ENCODE results near the gene INTS7.

DNA sequence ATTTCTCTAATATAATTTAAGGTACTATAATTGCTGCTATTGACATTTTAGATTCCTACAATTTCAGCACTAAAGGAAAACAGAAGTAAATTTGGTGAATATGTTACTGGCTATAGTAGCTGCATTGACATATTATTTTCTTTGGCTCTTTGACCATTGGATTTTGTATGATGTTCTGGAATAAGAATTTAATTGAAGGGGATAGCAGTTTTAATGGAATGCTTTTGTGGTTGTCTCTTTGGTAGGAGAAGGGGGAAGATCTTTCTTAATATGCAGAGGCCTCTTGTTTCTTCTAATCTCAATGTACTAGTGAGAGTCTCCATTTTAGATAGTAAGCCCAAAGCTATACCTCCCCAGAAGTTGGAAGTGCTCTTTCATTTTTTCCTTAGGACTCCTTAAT is 7.1 kb upstream of the INTS7 start:
- TF ChIP-seq, protein P1, sequence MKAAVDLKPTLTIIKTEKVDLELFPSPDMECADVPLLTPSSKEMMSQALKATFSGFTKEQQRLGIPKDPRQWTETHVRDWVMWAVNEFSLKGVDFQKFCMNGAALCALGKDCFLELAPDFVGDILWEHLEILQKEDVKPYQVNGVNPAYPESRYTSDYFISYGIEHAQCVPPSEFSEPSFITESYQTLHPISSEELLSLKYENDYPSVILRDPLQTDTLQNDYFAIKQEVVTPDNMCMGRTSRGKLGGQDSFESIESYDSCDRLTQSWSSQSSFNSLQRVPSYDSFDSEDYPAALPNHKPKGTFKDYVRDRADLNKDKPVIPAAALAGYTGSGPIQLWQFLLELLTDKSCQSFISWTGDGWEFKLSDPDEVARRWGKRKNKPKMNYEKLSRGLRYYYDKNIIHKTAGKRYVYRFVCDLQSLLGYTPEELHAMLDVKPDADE (IDR thresholded peaks at IDR 0.05), result no peak
- TF ChIP-seq, protein P2, sequence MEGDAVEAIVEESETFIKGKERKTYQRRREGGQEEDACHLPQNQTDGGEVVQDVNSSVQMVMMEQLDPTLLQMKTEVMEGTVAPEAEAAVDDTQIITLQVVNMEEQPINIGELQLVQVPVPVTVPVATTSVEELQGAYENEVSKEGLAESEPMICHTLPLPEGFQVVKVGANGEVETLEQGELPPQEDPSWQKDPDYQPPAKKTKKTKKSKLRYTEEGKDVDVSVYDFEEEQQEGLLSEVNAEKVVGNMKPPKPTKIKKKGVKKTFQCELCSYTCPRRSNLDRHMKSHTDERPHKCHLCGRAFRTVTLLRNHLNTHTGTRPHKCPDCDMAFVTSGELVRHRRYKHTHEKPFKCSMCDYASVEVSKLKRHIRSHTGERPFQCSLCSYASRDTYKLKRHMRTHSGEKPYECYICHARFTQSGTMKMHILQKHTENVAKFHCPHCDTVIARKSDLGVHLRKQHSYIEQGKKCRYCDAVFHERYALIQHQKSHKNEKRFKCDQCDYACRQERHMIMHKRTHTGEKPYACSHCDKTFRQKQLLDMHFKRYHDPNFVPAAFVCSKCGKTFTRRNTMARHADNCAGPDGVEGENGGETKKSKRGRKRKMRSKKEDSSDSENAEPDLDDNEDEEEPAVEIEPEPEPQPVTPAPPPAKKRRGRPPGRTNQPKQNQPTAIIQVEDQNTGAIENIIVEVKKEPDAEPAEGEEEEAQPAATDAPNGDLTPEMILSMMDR (conservative IDR thresholded peaks at IDR 0.05; ENCODE audit: low read depth in 2 of 2), result no peak
- TF ChIP-seq EZH2 (IDR thresholded peaks at IDR 0.05; ENCODE audit: low read depth, unreplicated experiment), result no peak
- no peak for TF ChIP-seq CREB1 (CRISPR knock-in tag; IDR thresholded peaks at IDR 0.05; ENCODE audit: low read depth)

All from GM23338 (cell line).